NCI-H526 (cell line): ENCODE measurements around the gene NDUFS2.
A peak's percentile ranks its signal among the peaks of the same experiment; 100 is the strongest.

Source experiments
- DNase-seq, 2 experiments: peaks; one replicate each; lab custom pipeline; 2025; lab: John Stamatoyannopoulos, UW

The NDUFS2 gene

DNA sequence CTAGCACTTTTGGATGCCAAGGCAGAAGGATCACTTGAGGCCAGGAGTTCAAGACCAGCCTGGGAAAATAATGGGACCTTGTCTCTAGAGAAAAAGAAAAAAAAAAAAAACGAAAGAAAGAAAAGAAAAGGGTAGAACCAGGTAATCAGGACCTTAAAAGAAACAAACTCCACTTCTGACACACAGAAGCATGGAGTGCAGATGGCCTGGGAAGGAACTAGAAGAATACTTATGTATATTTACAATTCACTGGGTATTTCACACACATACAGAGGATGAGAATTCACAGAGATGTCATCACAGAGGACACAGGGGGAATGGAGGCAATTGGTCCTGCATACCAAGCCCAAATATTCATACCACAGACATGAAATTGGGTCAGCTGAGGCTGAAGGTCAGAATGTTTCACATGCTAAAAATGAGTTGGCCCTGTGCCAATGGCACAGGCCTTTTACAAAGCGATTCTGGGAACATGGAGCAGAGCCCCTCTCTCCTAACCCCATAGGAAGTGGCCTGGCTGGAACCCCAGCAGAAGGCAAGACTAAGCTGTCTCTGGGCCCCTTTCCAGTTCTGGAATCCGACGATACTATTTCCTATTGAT lies 29.3 kb upstream of the NDUFS2 start:
- DNase-seq = no peak

DNA sequence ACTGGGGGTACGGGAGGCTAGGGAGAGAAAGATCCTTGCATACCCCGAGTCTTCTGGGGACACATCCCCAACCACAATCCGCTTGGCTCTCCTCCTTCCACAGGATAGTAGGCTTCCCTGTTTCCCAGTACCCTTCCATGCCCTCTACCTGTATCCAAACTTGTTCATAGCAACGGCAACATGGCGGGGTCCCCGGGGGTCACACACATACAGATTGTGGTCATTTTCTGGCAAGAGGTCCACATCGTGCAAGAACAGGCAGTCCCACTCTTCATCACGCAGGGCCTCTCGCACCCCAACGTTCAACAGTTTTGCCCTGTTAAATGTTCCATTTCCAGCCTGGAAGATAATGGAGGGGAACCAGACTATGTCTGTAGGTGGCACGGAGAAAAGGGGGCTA lies 28.5 kb upstream of the NDUFS2 start:
- DNase-seq = no peak

DNA sequence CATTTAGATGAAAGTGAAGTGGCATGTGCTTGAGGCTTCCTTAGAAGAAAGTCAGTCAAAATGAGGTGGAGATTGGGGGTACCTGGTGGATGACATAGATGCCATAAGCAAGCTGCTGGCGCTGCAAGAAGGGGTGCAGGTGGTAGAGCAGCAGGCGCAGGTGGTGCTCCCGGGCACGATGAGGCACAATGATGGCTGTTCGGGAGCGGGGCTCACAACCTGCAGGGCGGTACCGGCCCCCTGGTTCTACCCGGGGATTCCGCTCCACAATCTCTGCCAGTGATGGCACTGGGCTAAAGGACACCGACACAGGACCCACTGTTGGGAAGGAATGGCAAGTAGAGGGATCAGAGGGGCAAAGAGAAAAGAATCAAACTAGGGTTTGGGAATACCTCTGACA lies 27.3 kb upstream of the NDUFS2 start:
- DNase-seq = no peak

DNA sequence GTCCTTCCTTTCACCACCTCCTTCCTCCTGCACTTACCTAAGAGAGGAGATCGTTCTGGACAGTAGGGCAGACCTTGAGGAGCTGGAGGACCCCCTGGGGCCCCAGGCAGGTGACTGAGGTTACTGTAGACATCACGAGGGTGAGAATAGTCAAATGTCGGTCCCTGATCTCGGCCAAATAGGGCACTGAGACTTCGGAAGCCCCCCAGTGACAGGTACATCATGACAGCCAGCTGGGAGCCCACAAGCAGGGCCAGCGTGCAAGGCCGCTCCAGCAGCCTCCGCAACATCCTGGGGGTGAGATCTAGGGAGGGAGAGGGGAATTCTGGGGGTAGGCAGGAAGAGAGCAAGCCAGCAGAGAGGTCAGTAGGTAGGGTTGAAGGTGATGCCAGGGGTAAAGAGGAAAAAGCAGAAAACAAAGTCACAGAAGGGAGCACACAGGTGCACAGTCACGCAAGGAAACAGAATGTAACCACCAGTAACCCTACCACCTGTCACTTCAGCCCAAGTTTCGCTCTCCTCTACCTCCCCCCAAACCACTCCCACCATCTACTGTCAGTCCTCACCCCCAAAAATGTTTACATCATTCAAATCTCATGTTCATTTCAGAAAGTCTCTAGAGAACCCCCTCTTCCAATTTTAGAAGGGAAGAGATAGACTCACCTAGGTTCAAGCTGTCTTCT lies 26.3 kb upstream of the NDUFS2 start:
- DNase-seq = no peak

DNA sequence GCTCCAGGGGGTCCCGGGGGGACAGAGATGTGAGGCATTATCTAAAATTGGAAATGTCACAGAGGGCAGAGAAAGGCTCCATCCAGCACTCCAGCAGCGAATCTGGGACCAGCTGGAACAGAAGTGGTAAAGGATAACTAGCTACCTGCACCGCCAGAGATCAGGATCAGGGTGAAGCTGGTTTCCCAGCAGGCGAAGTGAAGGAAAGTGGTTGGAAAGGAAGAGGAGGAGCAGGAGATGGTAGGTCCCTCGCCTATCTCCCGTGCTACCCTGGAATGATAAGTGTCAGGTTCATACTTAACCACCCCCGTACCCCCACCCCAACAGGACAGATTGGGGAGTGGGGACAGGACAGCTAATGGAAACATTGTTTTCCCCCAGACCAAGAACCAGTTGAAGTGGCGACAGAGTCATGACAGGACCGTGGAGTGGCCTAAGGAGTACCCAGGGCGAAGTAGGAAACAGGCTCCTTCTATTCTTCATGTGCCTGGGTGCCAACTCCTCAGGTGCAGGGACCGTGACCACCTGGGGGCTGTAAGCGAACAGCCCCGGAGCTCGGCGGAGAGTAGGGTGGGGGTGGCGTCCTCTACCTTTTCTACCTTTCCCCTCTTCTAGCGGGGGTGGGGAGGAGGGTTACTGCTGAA lies 25.6 kb upstream of the NDUFS2 start:
- no peak for DNase-seq

DNA sequence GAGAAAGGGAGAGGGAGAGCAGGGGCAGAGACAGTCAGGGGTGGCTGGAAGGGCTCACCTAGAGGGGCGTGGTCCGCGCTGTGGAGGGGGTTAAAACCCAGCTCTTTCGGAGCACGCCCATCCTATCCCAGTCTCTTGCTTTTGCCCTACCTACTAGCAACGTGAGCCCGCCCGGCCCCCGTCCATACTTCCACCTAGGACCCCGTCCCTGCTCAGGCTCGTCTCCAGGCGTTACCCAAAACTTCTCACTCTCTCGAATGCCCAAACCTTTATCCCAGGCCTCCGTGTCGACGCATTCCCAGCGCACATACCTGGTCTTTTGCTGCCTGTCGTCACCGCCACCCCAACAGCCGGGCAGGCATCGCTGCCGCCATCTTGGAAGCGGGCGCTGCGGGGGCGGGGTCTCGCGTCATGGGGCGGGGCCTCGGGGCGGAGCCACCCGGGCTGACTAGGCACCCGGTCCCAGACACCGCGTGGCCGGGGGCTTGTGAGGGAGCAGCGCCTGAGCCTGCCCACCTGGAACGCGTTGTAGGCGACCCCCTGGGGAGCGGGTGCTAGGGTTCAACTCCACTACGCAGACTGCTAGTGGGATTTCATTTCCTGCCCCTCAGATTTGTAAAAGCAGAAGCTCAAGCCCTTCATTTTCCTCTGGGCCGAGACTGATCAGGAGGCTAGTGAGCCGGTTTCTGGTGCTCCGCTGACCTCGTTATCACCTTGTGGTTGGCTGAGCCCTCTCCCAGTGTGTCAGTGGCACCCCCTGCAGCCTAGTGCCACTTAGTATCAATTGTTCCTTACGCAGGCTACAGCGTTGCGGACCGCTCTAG lies 24.8 kb upstream of the NDUFS2 start, which contains the start of gene B4GALT3:
Gene B4GALT3 (minus strand): TSS at position 396 of the 824 bp plus-strand sequence. CDS start 1,447 bp downstream, outside the sequence.
- peak; percentile 92 to 98 for DNase-seq

DNA sequence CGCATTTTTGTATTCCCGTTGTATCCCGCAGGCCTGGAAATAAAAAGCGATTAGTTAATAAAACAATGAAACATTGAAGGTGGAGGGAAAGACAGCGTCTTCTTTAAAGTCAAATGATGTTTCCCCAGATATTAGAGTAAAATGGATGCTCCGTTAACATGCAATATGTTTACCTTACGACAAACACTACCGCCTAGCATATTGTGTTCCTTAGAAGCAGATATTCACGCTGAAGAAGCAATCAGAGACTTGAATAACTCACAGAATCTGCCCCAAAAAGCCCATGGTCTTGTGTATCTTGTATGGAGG lies 24.3 kb upstream of the NDUFS2 start:
- DNase-seq = no peak

DNA sequence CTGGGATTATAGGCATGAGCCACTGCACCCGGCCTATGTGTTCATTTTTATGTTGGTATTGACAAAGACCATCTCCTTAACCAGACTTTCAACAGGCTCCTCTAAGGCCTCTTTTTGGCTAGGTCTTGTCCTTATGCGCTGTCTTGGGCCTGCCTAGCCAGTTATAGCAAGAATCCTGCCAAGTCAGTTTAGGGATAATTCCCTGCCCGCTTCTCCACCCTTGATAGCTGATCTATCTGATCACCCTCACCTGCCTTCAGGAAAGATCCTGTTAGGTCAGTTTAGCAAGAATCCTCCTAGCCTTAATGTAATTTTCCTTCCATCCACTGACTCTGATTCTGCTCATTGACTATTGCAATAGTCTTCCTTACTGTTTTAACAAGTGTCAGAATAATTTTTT lies 22.5 kb upstream of the NDUFS2 start:
- DNase-seq = no peak

DNA sequence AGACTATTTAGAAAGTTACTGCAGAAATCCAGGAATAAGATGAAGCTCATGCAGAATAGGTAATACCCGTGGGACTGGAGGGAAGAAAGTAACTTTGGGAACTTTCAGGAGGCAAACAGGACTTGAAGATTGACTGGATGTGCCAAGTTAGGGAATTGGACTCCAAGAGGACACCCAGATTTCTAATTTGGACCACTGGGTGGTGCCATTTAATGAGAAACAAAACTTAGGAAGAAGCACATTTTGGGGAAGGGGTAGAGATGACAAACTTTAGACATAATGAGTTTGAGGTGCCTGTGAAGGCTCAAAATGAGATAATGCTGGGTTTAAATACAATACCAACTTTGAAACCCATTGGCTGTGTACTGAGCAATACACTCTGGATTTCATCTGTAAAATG lies 21.5 kb upstream of the NDUFS2 start:
- peak in 1 of 2 experiments; percentile 44 for DNase-seq

DNA sequence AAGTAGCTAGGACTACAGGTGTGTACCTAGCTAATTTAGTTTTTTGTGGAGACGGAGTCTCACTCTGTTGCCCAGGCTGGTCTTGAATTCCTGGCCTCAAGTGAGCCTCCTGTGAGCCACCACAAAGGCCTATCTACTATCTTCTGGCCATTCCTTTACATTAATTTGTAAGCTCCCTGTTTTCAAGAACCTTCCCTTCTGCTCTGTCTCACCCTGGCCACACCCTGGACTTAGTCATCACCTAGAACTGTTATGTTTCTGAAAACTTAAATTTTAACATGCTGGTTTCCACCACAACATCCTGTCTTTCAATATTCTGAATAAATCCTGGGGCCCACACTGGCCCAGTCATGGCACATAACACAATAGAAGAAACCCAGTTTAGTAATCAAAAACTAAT lies 20.0 kb upstream of the NDUFS2 start:
- no peak for DNase-seq

DNA sequence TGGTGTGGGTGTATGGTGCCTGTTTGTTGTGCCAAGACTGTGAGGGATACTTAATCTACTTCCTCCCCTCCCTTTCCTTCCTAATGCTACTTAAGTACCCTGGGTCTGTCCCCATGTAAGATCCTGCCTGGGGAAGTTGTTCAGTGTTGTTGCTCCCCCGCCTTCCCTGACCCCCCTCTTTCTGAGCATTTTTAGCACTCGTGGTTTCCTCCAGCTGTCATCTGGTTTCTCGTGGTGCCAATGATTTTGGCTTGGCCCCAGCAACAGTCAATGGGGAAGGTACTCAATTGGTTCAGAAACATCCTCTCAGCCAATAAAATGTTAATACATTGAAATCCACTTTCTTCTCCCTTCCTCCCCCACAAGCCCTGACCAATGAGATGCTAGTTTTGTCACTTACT lies 16.9 kb upstream of the NDUFS2 start:
- DNase-seq = no peak

DNA sequence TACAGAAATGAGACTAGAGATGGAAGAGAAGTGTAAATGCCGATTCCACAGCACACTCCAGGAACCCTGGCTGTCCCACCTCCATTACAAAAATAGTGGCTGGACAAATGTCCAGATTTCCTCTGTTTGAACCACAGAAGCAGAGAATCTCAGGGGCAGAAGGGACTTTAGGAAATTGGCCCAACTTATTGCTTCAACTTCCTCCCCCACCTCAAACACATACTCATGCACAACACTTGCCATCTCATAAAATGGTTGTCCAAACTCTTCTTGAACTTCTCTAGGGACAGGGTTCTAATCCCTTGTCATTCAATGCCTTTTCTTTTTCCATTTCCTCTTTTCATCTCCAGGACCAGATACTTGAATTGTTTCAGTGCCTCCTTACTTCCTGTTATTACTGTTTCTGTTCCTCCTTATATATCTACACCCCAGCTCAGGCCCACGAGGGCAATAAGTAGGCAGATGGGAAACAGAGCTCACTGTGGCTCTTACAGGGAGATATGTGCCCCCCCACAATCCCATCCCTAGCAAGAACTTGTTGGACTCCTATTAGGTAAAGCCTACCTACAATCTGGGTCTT lies 16.3 kb upstream of the NDUFS2 start:
- no peak for DNase-seq

DNA sequence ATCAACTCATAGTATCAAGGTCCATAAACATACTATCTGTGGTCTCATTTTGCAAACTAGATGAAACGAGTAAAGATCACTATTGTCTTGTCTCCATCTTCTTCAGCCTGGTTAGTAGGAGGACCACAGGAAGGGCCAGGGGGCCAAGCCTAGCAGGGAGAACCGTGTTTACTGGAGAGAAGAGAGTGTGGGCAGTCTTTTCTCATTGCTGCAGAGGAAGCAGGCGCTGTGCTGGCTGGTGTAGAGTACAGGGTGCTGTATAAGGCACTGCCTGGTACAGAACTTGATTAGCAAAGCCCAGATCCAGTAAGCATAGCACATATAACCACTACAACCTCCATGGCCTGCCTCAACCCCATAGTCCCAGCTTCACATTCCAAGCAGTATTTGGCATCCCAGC lies 14.9 kb upstream of the NDUFS2 start:
- no peak for DNase-seq

DNA sequence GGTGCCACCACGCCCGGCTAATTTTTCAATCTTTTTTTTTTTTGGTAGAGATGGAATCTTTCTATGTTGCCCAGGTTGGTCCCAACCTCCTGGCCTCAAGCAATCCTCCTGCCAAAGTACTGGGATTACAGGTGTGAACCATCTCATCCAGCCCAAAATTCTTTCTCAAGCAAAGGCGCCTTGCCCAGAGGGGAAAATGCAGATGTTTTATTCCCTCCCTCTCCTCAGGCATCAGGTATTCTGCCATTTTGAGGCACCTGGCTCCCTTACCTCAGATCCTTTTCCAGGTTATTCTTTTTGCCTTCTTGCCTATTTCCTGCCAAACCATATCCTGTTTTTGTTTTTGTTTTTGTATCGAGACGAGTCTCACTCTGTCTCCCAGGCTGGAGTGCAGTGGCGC lies 13.8 kb upstream of the NDUFS2 start:
- no peak for DNase-seq

DNA sequence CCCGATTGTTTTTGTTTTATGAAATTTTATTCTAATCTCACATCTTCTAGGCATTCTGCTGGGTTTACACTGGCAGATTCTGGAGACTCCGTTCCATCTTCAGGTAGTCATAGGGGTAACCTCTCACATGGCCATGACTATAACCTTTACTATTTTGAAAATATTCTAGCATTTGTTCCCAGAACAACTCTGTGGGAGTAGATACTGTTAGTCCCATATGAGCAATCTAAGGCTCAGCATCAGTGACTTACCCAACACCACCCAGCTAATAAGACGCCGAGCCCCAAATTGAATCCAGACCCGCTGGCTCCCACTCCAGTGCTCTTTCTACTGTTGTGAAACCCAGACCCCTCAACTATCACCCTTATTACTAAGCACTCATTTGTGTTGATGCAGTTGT lies 13.1 kb upstream of the NDUFS2 start:
- no peak for DNase-seq

DNA sequence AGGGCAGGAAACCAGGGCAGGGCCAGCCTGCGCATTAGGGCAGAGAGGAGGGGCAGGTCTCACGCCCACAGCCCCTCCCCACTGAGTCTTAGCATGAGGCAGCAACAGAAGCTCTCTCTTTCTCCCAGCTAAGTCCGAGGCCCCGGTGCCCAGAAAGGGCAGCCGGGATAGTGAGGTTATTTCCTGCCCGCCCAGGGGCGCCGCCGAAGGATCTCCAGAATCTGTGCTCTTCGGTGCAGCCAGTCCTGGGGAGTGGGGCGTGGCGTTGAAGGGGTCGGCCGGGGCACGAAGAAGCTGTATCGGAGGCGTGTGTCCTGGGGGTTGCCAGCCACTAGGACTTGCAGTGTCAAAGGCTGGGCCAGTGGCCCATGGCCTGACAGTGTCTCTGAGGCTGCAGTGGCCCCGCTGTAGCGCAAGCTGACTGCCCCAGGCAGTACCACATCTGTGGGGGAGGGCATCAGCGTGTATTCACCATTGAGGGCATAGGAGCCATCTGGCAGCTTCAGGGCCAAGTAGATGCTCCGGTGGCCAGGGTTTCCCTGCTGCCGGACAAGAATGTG lies 11.1 kb upstream of the NDUFS2 start:
- DNase-seq = no peak

DNA sequence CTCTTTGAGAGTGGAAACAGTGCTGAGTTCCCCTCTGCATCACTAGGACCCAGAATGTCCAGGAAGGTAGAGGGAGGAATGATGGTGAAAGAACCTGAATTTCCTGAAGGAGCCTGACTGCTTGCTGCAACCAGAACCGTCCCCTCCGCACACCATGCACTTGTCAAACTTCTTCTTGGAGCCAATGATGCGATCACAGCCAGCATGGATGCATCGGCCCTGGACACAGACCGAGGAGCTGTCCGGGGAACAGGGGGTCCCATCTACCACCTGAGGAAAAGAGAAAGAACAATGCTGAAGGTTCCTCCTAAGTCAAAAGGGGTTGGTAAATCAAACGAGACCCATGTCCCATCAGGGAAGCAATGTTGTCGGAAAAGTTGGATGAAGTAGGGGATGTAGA lies 10.2 kb upstream of the NDUFS2 start:
- DNase-seq = no peak

DNA sequence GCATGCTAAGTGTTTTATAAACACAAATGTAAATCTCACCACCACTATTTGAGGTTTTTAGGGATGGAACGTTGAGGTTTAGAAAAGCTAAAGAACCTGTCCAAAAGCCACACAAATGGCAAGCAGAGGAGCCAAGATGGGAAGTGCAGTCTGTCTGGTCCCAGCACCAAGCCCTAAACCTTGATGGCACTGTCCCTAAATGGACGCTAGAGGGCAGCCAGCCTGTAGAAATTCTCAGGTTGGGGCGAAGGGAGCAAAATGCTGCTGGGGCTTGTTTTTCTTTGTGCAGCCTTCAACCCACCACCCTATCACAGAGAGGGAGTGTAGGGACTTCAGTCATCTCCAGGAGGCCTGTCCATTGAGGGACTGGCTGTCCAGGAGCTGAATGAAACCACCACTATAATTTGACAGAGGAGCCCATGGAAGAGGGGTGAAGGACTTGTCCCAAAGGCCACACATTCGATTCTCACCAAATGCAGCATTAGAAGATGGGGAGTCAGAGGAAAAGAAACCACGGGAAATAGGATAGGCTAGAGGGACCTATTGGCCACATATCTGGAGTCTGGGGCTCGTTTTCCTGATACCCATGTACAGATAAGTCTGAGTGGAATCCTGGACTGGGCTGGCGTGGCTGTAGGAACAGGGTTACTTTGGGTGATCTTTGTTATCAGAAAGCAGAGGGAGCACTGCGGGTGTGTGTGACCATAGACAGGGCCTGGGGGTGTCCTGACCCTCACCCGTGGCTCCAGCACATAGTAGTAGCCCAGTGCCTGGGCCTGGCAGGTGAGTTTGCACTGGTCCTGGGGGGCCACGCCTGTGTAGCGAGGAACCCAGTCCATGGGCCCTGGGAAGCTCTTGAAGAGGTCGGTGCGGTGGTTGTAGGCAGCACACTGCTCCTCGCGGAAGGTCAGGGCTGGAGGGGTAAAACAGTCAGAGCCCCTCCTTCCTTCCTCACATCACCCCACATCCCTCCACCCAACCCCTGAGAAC lies 9.4 kb upstream of the NDUFS2 start:
- DNase-seq = peak; percentile 81 to 95

DNA sequence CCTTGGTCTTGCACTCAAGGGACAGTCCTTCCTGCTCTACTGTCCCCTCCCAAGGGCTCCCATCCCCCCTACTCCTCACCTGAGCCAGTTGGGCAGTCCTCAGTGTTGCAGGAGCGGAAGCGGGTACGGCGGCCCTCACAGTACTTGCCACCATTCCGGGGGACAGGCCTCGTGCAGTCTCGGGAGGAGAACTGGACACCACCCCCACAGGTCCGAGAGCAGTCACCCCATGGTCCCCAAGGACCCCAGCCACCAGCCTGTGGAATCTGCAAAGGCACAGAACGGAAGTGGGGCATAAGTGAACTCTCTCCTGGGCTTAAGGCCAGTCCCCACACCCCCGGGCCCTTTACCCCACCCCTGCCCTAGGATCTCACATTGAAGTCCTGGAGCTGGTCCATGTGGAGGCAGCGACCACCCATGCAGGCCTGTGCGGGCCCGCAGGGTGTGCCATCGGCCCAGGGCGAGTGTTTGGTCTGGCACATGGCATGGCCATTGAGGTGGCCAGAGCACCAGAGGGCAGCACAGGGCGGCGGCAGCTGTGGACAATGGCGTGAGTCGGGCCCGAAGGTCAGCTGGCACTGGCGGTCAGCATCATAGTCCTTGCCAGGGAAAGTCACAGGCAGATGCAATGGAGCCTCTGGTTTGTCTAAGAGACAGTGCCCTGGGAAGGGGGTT lies 8.5 kb upstream of the NDUFS2 start:
- no peak for DNase-seq

DNA sequence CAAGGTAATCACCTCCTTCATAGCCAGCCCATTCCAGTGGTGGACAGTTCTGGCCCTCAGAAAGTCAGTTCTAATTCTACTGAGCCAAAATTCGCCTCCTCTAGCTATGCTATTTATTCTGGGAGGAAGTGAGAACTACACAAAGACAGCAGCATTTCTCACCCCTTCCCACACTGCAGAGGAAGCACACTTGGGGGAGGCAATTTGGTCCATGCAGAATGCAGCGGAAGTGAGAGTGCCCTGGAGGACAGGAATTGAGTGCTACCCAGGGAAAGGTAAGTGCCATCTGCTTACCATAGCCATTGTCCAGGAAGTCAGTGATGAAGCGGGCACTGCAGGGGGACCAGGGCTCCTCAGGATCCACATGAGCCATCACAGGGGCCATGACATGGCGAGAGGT lies 7.0 kb upstream of the NDUFS2 start:
- no peak for DNase-seq
